HuH-7 (cell line): Measurements from ENCODE around the gene CD276.
"Not testable (repeated sequence)": the region's sequence is repeated elsewhere in the genome, so short reads cannot be mapped to it uniquely, and the experiment has no call there.

Experiments
- DNase-seq: peaks from one replicate; pipeline ENCODE4 v3.0.0; 2011; ENCODE audit warnings: low spot score

The CD276 gene

DNA sequence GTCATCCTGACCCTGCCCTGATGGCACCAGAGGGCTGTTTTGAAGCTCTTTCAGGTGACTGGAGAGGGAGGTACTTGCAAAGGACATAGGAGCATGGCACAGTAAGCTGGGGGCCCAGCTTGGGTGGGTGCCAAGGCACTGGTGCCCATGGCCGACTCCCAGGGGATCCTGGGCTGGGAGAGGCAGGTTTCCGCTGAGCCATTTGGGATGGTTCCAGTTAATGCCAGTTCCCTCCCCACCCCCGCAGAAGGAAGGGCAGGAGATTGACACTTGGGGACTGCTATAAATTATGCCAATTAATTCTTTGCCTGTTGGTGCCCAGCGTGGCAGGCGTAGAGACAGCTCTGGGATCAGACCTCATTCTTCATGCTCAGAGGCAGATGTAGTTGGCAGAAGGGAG is 26.1 kb downstream of the CD276 start:
- DNase-seq = no peak

DNA sequence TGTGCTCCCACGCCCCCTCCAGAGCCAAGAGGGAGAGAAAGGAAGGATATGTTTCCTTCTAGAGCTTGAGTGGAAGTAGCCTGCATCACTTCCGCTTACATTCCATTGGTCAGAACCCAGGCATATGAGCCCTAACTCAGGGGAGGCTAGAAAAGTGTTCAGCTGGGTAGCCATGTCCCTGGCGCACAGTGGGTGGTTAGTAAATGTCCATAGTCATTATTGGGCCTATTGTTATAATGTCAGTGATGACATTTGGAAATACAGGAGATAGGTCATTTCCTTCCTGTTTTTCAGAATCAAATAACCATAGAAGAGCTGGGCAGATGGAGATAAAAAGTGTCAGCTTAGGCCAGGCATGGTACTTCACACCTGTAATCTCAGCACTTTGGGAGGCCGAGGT is 27.3 kb downstream of the CD276 start:
- no peak for DNase-seq

DNA sequence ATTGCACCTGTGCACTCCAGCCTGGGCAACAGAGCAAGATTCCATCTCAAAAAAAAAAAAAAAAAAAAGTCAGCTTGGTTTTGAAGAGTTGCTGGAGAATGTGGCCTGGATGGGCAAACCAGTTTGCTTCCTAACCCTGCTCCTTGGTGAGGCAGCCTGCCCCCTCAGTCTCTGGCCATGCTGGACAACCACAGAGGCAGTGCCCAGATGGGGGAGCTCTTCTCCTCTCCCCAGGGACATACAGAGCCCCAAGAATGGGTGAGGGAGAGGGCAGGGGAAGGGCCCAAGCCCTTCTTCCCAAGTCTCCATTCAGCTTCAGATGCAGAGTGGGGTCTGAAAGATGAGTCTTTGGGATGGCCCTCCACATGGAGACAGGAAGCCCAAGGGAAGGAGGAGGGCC is 27.9 kb downstream of the CD276 start:
- no peak for DNase-seq

DNA sequence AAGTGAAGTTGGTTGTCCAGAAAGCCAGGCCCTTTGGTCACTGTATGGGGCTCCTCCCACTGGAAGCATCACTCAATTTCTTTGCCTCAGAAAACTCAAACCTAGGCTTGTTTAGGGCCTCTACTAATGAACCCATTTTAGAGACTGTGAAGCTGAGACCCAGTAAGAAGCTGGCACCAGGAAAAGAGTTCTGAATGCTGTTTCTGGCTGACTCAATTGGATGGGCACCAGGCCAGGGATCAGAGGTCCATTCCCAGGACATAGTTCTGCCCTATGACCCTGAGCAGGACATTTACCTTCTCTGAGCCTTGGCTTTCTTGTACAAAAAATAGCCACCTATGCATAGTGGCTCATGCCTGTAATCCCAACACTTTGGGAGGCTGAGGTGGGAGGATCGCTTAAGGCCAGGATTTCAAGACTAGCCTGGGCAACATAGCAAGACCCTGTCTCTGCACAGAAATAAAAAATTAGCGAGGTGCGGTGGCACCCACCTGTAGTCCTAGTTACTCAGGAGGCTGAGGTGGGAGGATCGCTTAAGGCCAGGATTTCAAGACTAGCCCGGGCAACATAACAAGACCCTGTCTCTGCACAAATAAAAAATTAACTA is 30.6 kb downstream of the CD276 start:
- no peak for DNase-seq

DNA sequence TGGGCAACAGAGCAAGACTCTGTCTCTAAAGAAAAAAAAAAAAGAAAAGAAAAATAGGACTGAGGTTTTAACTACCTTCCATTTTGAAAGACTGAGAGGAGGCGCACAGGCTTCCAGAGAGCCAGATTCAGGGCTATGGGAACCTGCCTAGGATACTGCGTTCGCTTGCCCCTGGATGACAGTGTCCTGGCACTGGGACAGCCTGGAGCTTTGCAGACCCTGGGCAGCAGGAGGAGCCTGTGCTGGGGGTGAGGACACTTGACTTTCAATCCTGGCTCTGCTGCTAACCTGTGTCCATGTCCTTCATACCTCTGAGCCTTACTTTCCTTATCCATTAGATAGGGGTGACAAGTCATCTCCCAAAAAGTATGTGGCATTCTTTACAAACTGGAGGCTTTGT is 31.2 kb downstream of the CD276 start:
- DNase-seq = no peak

DNA sequence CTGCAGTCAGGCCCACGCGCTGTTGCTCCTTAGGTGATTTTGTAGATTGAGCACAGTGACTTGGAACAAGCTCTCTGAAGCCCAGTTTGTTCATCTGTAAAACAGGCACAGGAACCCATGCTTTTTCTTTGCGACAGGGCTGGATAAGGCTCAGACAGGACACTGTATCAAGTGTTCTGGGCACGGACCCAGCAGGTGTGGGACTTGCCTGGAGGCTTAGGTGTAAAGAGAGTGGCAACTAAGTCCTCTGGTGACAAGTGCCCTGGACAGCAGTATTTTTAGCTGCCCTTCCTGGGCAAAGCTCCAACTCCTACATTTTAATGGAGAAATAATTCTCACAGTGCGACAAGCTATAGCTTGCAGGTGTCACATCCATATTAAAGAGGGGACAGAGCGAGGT is 32.2 kb downstream of the CD276 start:
- no peak for DNase-seq

DNA sequence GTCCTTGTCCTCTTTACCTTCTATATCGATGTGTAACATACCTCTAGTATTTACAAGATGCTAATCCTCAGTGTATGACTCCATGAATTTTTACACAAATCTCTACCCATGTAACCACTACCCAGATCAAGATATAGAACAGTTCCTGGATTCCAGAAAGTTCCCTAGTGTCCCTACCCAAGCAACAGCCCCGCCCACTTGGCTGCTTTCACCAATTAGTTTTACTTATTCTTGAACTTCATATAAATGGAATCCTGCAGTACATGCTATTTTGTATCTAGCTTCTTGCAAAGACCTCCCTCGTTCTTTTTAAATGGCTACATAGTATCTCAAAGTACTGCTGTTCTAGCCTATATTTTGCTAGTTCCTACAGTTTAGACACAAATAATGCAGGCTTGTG is 33.0 kb downstream of the CD276 start:
- no peak for DNase-seq

DNA sequence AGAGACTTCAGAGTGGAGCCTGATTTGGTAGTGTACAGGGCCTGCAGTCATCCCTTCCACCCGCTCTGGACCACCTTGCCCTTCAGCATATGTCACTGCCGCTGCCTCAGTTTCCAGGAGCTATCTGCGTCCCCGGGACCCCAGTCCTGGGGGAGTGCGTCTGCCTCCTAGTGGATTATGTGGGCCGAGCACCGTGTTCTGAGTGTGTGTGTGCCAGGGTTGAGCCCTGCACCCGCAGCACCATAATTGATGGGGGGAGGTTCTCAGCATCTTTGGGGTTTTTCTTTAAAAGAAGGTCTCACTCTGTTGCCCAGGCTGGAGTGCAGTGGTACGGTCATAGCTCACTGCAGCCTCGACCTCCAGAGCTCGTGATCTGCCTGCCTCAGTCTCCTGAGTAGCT is 33.6 kb downstream of the CD276 start:
- DNase-seq = peak; percentile 48

DNA sequence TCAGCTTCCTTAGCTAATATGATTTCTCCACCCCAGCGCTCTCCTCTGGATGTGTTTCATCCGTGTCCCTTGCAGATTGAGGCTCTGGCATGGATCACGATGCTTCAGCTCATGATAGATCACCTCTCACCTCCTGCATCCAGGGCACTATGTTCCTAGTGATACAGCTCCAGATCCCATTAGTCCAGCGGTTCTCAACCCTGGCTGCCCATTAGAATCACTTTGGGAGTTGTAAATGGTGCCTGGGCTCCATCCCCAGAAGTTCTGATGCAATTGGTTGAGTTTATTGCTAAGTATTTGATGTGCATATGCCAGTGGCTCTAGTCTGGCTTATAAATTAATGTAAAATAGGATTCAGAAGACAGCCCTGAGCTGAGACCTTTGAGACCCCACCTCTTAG is 34.5 kb downstream of the CD276 start:
- DNase-seq = no peak

DNA sequence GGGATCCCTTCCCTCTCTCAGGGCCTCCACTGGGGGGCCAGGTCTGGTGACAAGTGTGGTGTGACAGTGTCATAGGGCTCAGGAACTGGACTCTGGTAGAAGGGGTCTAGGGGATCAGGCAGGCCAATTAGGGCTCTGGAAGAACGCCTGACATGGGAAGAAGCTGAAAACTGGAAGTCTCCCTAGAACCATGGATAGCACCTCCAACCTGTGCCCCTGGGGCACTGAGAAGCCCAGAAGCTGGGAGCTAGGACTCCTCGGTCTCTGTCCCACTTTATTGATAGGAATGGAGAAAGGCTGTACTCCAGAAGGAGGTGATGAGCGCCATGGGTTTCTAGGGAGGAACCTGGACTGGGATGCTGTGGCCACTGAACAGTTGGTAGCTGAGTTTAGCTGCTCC is 38.2 kb downstream of the CD276 start:
- no peak for DNase-seq

DNA sequence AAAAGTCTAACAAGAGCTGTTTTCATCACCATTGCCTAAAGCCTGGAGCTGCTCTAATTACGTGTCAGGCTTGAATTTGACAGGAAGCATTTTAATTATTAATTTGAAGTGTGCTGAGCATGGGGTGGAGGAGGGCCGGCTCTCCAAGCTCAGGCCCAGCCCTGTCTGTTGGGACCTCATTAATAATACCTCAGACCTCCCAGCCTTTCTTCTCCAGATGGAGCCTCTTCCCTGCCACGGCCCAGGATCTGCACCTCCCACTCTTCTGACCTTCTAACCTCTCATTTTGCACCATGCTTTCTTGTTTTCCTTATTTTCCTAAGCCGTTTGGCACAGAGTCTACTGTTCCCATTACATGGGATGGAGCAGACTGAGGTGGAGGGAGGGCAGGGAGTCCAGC is 39.0 kb downstream of the CD276 start:
- DNase-seq = no peak

DNA sequence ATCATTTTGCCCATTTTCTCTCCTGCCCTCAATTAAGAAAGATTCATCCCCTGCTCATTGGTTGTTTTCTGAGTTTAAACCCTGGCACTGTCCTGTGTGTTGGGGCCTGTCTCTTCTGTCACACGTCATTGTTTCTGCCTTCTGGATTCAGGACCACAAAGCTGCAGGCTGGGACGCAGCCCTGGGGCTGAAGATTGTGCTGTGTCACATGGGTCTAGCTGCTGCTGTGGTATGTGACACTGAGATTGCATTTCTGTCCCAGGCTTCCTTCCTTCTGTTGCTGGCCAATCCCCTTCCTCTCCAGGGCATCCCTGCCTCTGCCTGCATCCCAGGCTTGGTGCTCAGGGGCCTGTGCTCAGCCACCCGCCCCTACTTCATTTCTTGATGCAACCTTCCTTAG is 40.0 kb downstream of the CD276 start:
- no peak for DNase-seq

DNA sequence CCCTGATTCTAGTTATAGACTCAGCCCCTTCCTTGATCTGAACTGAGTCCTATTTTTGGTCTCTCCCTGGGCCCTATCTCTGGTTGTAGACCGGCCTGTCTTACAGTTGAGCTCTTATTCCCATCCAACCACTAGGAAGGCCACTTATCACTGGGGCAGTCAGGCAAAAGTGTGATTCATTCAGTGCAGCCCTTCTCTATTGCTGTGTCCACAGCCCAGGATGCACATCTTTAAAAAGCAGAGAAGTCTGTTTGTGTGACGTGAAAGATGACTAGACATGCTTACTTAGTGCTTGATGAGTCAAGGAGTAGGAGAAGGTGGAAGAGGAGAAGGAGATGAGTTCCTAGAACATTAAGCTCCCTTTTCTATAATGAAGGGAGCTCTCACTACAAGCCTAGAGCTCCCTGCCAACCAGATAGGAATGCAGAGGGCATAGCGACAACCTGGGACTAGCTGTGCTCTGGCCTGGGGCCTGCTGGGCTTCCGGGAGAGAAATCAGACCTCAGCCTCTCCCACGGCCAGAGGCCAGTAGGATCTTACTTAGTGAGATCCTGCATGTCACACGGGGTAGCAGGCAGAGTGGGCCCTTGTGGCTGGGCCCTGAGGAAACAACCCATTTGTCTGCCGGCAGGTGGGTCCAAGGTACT is 43.3 kb downstream of the CD276 start:
- DNase-seq = no peak

DNA sequence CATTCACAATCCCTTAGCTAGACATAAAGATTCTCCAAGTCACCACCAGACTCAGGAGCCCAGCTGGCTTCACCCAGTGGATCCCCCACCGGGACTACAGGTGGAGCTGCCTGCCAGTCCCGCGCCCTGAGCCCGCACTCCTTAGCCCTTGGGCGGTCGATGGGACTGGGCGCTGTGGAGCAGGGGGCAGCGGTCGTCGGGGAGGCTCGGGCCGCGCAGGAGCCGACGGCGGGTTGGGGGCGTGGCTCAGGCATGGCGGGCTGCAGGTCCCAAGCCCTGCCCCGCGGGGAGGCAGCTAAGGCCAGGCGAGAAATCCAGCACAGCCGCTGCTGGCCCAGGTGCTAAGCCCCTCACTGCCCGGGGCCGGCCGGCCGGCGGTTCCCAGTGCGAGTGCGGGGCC is 47.9 kb downstream of the CD276 start:
- DNase-seq = not testable (repeated sequence)

DNA sequence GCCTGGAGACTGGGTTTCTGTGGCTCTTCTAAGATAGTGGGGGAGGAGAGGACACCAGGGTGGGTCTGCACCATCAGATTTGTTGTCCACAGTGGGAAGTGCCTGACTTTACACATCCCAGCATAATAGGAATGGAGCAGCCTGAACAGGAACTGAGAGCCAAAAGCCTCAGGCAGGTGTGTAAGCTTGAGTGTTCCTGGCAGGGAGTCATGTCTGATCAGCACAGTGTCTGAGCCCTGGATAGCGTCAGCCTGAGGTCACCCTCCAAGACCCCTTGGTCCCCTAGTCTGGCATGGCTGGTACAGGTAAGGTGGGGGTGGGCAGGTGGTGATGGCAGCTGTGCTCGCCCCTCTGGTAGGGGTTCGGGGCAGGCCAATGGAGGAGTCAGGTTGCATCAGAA is 48.7 kb downstream of the CD276 start:
- no peak for DNase-seq

DNA sequence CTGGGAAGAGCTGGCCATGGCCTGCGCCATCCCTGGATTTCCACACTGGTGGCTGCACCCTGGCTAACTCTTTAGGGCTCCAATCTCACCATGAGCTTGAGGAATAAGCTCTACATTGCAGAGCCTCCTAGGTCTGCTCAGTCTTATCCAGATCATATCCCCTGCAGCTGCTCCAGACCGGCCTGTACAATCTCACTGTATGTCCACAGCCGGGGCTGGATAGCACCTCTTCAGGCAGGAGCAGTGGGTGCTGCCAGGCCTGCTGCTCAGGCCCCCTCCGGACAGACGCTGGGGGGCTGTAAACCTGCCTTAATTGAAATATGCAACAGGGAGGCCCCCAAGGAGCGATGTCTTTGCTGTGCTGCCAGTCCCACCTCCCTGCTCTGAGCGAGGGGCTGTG is 53.4 kb downstream of the CD276 start:
- no peak for DNase-seq

DNA sequence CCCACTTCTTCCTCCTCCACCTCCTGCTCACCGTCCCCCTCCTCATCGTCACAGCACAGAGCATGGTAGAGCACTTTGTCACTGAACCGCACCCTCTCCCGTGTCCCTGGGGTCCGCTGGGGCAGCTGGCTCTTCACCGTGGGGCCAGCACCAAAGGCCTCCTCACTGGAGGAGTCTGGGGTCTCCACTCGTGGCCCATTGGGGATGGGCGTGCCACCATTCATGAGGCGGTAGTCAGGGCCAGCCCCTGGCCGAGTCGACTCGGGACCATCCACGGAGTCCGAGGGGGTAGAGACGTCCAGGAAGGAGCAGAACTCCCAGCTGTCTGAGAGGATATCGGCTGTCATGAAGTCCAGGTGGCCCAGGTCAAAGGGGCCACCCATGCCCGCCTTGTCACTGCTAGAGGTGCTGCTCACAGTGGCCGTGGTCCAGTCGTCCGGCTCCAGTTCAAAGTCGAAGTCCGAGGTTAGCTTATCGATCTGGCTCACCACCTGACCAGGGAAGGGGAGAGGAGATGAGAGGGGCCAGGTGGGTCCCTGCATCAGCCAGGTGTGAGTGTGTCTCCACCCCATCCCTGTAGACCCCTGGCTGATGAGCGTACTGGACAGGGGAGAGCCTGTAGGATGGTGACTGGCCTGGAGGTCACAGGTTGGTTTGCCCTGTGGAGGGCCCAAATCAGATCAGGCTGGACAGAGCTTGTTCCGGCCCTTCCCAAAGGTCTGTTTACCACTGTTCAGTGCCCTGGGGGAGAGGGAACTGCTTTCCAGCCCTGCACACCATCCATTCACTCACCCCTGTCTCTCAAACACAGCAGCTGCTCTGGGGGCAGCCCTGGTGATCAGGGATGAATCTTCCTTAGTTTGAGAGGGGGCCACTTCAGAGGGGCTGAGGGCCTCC is 56.2 kb downstream of the CD276 start:
- no peak for DNase-seq

DNA sequence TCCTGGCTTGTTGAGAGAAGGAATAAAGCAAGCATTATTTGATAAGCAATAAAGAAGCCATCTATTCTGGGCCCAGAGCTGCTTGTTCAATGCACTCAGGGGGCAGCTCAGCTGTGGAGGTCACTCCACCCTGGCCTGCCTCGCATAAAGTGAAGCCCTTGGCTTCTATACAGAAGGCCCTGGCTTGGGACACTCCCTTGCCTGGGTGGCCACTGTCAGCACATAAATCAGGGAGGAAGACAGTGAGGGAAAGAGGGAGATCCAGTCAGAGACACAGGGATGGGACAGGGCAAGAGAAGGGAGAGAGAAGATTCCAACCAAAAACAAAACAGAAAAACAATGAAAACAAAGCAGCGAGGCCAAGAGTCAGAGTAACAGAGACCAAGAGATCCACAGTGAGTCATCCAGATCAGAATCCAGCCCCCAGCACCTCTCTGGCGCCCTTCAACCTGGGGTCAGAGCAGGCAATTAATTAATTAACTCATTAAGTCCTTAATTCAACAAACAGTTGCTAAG is 57.2 kb downstream of the CD276 start:
- no peak for DNase-seq

DNA sequence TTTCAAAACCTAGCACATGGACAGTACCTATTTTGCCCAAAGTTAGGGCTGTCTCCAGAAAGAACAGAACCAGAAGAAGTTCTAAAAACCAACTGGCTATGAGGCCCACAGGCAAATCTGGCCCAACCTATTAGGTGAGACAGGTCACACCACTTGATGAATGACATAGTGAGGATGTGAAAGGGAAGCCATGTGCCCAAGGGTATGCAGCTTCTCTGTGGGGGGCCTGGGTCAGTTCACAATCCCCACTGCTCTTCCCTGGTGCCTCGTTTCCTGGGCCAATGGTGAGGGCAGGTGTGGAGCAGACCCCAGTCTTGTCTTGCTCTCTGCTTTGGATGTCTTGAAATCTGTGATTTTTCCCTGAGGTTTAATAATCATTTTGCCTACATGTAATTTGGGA is 60.1 kb downstream of the CD276 start:
- no peak for DNase-seq

DNA sequence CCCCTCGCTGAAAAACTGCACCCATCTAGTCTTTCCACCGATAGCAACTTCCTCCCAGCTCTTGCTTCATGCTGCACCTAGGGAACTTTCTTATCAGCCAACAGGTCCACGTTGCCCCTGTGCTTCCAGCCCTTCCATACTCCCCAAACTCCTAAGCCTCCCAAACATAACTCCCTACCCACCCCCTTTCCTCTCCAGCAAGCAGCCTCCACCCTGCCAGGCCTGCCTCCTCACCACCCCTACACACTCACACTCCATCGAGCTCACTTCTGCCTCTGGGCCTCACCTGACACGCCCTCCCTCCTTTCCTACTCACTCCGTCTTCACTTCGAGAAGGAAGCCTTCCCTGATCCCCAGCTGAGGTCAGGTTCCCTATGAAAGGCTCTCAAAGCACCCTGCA is 60.9 kb downstream of the CD276 start:
- no peak for DNase-seq

DNA sequence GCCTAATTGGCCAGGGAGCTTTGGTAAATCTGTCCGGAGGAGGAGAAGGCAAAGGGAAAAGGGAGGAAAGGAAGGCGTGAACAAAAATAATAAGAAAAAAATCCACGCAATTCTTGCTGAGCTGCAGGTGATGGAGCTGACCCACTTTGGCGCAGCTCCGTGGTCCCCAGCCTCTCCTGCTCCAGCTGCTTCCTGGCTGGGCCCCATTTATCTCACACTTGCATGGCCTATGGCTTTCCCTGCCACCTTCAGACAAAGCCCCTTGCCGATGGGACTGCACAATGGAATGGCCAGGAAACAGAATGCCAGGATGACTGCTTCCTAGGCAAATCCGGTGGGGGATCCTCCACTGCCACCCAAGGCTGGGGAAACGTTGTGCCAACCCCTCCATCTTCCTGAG is 62.1 kb downstream of the CD276 start:
- DNase-seq = no peak

DNA sequence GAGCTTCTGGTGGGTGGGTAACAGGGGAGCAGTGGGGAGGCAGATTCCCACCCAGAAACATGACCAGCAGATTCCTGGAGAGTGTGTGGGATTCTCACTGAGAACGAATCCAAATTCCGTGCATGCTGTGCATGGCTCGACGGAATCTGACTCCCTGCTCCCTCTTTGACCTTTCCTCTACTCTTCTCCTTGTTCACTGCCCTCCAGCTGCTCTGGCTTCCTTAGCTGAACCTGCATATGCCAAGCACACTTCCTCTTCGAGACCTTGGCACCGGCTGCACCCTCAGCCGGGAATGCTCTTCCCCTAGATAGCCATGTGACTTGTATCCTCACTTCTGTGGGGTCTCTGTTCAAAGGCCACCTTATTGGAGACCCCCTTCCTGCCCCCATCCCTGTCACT is 62.7 kb downstream of the CD276 start:
- no peak for DNase-seq
